Measurements from ENCODE around the gene CHRNA4.

DNA sequence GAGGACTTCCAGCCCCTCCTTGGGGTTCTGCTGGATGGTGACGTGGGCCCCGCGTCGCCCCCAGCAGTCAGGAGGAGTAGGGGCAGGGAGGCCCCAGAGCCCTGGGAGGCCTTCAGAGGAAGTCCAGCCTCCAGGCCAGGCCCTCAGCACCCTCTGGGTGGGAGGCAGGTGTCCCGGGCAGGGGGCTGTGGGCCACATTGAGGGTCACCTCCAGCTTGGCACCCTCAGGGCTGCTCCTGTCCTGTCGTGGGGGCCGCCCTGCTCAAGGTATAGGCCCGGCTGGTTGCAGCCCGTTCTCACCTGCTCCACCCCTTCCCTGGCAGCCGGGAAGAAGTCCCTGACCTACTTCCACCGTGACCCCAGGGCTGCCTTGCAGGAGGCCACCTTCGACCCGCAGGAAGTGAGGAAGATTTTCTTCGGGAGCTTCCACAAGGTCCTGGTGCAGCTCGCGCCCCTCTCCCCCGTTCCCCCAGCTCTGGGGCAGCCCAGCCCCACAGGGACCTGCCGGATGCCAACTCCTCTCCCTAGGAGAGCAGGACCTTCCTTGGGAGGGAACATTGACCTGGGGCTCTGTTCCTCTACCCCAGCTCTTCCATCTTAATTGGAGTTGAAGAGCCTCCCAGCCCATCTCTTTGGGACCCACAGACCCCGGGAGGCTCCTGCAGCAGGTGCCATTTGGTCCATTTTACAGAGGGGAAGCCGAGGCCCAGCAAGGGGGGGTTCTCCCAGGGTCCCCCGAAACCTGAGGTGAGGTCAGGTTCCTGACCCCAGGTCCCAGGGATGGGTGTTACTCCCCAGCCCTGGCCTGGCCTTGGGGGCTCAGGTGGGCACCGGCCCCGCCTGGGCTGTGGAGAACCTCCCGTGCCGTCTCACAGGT is 41.7 kb downstream of the CHRNA4 start:
- TF ChIP-seq, protein P1, sequence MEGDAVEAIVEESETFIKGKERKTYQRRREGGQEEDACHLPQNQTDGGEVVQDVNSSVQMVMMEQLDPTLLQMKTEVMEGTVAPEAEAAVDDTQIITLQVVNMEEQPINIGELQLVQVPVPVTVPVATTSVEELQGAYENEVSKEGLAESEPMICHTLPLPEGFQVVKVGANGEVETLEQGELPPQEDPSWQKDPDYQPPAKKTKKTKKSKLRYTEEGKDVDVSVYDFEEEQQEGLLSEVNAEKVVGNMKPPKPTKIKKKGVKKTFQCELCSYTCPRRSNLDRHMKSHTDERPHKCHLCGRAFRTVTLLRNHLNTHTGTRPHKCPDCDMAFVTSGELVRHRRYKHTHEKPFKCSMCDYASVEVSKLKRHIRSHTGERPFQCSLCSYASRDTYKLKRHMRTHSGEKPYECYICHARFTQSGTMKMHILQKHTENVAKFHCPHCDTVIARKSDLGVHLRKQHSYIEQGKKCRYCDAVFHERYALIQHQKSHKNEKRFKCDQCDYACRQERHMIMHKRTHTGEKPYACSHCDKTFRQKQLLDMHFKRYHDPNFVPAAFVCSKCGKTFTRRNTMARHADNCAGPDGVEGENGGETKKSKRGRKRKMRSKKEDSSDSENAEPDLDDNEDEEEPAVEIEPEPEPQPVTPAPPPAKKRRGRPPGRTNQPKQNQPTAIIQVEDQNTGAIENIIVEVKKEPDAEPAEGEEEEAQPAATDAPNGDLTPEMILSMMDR (IDR thresholded peaks at IDR 0.05 in 2 of 3, conservative IDR thresholded peaks at IDR 0.05 in 1 of 3; ENCODE audit: control insufficient read depth in 2 of 3, extremely low read depth in 1 of 3, insufficient read depth in 1 of 3, low read depth in 3 of 3, low read length in 3 of 3) = no peak
- TF ChIP-seq HDGF (IDR thresholded peaks at IDR 0.05) (no peak), POLR2A (IDR thresholded peaks at IDR 0.05; ENCODE audit: low read depth, low read length) (no peak), CBFB (IDR thresholded peaks at IDR 0.05; ENCODE audit: low read depth) (no peak), TCF7 (IDR thresholded peaks at IDR 0.05; ENCODE audit: borderline replicate concordance) (no peak), CHD1 (IDR thresholded peaks at IDR 0.05; ENCODE audit: low read depth, low read length) (no peak), MXI1 (IDR thresholded peaks at IDR 0.05; ENCODE audit: low read depth, low read length) (no peak), JUNB (IDR thresholded peaks at IDR 0.05) (no peak), NBN (IDR thresholded peaks at IDR 0.05) (no peak)
- TF ChIP-seq, protein P2, sequence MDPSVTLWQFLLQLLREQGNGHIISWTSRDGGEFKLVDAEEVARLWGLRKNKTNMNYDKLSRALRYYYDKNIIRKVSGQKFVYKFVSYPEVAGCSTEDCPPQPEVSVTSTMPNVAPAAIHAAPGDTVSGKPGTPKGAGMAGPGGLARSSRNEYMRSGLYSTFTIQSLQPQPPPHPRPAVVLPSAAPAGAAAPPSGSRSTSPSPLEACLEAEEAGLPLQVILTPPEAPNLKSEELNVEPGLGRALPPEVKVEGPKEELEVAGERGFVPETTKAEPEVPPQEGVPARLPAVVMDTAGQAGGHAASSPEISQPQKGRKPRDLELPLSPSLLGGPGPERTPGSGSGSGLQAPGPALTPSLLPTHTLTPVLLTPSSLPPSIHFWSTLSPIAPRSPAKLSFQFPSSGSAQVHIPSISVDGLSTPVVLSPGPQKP (IDR thresholded peaks at IDR 0.05; ENCODE audit: low read depth, low read length) = no peak
- TF ChIP-seq, protein P3, sequence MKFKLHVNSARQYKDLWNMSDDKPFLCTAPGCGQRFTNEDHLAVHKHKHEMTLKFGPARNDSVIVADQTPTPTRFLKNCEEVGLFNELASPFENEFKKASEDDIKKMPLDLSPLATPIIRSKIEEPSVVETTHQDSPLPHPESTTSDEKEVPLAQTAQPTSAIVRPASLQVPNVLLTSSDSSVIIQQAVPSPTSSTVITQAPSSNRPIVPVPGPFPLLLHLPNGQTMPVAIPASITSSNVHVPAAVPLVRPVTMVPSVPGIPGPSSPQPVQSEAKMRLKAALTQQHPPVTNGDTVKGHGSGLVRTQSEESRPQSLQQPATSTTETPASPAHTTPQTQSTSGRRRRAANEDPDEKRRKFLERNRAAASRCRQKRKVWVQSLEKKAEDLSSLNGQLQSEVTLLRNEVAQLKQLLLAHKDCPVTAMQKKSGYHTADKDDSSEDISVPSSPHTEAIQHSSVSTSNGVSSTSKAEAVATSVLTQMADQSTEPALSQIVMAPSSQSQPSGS (IDR thresholded peaks at IDR 0.05; ENCODE audit: low read length) = no peak
- TF ChIP-seq, protein P4, sequence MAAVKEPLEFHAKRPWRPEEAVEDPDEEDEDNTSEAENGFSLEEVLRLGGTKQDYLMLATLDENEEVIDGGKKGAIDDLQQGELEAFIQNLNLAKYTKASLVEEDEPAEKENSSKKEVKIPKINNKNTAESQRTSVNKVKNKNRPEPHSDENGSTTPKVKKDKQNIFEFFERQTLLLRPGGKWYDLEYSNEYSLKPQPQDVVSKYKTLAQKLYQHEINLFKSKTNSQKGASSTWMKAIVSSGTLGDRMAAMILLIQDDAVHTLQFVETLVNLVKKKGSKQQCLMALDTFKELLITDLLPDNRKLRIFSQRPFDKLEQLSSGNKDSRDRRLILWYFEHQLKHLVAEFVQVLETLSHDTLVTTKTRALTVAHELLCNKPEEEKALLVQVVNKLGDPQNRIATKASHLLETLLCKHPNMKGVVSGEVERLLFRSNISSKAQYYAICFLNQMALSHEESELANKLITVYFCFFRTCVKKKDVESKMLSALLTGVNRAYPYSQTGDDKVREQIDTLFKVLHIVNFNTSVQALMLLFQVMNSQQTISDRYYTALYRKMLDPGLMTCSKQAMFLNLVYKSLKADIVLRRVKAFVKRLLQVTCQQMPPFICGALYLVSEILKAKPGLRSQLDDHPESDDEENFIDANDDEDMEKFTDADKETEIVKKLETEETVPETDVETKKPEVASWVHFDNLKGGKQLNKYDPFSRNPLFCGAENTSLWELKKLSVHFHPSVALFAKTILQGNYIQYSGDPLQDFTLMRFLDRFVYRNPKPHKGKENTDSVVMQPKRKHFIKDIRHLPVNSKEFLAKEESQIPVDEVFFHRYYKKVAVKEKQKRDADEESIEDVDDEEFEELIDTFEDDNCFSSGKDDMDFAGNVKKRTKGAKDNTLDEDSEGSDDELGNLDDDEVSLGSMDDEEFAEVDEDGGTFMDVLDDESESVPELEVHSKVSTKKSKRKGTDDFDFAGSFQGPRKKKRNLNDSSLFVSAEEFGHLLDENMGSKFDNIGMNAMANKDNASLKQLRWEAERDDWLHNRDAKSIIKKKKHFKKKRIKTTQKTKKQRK (IDR thresholded peaks at IDR 0.05; ENCODE audit: low read depth, low read length) = no peak
- TF ChIP-seq, protein P5, sequence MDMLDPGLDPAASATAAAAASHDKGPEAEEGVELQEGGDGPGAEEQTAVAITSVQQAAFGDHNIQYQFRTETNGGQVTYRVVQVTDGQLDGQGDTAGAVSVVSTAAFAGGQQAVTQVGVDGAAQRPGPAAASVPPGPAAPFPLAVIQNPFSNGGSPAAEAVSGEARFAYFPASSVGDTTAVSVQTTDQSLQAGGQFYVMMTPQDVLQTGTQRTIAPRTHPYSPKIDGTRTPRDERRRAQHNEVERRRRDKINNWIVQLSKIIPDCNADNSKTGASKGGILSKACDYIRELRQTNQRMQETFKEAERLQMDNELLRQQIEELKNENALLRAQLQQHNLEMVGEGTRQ (IDR thresholded peaks at IDR 0.05; ENCODE audit: borderline replicate concordance, low read depth, low read length) = no peak
- TF ChIP-seq, protein P6, sequence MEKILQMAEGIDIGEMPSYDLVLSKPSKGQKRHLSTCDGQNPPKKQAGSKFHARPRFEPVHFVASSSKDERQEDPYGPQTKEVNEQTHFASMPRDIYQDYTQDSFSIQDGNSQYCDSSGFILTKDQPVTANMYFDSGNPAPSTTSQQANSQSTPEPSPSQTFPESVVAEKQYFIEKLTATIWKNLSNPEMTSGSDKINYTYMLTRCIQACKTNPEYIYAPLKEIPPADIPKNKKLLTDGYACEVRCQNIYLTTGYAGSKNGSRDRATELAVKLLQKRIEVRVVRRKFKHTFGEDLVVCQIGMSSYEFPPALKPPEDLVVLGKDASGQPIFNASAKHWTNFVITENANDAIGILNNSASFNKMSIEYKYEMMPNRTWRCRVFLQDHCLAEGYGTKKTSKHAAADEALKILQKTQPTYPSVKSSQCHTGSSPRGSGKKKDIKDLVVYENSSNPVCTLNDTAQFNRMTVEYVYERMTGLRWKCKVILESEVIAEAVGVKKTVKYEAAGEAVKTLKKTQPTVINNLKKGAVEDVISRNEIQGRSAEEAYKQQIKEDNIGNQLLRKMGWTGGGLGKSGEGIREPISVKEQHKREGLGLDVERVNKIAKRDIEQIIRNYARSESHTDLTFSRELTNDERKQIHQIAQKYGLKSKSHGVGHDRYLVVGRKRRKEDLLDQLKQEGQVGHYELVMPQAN (conservative IDR thresholded peaks at IDR 0.05) = no peak
